ENCODE results near the gene MRPS34. TPM values are rescaled to one million over a fixed set of nuclear protein-coding genes. Genes with fewer than 3 reads are reported as not detected.

Gene MRPS34
- total RNA-seq, 4 donors from 2014 or later = 90.9 to 126 (median 105) TPM

DNA sequence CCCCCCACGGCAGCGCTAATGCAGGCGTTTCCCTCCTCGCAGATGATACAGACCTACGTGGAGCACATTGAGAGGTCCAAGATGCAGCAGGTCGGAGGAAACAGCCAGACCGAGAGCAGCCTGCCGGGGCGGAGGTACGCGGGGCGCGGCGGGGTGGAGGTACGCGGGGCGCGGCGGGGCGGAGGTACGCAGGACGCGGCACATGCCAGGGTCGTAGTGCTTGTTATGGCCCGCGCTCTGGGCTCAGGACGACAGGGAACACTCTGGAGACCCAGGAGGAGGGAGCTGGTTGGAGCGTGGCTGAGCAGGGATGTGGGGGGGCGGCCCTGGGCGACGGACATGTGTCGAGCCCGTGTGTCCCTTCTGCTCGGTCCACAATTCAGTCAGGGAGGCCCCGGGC is 43.5 kb downstream of the MRPS34 start:
- no peak for TF ChIP-seq POLR2A (IDR thresholded peaks at IDR 0.05)
- TF ChIP-seq, protein P1, sequence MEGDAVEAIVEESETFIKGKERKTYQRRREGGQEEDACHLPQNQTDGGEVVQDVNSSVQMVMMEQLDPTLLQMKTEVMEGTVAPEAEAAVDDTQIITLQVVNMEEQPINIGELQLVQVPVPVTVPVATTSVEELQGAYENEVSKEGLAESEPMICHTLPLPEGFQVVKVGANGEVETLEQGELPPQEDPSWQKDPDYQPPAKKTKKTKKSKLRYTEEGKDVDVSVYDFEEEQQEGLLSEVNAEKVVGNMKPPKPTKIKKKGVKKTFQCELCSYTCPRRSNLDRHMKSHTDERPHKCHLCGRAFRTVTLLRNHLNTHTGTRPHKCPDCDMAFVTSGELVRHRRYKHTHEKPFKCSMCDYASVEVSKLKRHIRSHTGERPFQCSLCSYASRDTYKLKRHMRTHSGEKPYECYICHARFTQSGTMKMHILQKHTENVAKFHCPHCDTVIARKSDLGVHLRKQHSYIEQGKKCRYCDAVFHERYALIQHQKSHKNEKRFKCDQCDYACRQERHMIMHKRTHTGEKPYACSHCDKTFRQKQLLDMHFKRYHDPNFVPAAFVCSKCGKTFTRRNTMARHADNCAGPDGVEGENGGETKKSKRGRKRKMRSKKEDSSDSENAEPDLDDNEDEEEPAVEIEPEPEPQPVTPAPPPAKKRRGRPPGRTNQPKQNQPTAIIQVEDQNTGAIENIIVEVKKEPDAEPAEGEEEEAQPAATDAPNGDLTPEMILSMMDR (IDR thresholded peaks at IDR 0.05) = no peak
- no peak overlapping the region for H3K4me3 ChIP-seq (ENCODE audit: low read depth, poor library complexity, severe bottlenecking)
- intact Hi-C loops (cut with DNase I; ENCODE audit: low total_unique reads) = no loop called here
- WGBS, 2 donors = 93 to 94% methylated on average over 35 of the region's 35 CpGs
- no peak for DNase-seq (ENCODE audit: low spot score in 2 of 2)

- no peak for TF ChIP-seq POLR2A (IDR thresholded peaks at IDR 0.05)
- TF ChIP-seq, protein P1 (IDR thresholded peaks at IDR 0.05) = no peak
- WGBS, 2 donors = 95 to 96% methylated on average over 18 of the region's 18 CpGs
- H3K4me3 ChIP-seq (ENCODE audit: low read depth, poor library complexity, severe bottlenecking) = no peak overlapping the region
- no peak for DNase-seq (ENCODE audit: low spot score in 2 of 2)
- intact Hi-C loops (cut with DNase I; ENCODE audit: low total_unique reads) = no loop called here
Observed at GRCh38 chr16:1729026-1729425, 43.9 kb downstream of the MRPS34 start.

DNA sequence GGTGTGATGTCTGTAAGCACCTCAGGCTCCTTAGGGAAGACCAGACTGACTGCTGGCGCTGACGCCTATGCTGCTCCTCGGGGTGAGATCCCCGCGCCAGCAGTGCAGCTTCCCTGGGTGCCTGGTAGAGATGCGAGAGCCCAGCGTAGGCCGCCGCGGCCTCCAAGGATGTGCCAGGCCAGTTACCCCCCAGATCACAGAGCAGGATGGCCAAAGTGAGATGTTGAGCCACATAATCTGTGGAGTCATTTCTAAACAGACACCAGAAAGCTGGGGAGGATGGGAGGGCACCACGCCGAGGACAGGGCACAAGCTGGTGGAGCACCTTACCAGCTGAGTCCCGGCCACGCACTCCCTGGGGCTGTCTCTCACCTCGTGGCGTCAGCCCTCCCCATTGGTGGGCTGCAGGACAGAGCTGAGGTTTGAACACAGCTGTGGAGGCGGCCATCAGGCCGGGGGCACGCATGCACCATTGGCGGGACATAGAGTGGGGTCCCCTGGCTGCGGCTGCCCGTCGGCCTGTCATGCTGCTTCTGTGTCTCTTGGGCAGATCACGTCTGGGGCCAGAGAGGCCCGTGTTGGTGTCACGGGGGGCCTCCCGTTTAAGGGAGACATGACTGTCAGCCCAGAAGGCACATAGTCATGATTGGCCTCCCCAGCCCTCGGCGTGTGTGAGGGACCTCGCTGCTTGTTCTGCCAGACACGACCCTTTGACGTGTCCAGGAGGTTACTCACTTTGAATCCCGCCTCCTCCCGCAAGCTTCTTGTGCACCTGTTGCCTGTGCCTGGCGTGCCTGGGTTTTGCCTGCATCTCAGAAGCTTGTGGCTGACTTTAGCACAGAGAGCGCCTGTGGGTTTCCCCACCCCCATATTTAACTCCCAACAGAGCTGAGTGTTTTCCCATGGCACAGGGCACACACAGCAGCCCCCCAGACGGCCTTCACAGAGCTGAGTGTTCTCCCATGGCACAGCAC is 45.0 kb downstream of the MRPS34 start:
- no peak overlapping the region for H3K4me3 ChIP-seq (ENCODE audit: low read depth, poor library complexity, severe bottlenecking)
- no peak for DNase-seq (ENCODE audit: low spot score in 2 of 2)
- intact Hi-C loops (cut with DNase I; ENCODE audit: low total_unique reads) = no loop called here
- TF ChIP-seq POLR2A (IDR thresholded peaks at IDR 0.05) = no peak
- TF ChIP-seq, protein P1 (IDR thresholded peaks at IDR 0.05) = no peak
- 90 to 92% methylated on average over 29 to 32 of the region's 37 CpGs for WGBS, 2 donors

DNA sequence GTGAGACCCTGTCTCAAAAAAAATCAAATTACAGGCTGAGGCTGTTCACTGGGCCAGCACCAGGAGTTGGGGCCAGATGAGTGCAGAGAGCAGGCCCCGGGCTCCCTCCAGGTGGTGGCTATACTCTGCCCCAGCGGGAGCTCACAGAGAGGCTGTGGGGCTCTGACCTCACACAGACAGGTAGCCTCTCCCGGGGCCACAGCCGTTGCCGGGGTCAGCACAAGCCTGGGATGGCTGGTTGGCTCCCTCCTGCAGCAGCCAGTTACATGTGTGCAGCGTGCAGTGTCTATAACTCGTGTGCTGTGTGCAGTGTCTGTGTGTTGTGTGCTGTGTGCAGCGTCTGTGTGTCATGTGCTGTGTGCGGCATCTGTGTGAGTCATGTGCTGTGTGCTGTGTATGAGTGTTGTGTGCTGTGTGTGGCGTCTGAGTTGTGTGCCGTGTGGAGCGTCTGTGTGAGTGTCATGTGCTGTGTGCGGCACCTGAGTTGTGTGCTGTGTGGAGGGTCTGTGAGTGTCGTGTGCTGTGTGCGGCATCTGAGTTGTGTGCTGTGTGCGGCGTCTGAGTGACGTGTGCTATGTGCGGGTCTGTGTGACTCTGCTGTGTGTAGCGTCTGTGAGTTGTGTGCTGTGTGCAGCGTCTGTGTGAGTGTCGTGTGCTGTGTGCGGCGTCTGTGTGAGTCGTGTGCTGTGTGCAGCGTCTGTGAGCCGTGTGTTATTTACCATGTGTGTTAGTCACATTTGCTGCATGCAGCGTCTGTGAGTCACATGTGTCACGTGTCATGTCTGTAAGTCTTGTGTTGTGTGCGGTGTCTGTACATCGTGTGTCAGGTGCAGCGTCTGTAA is 46.1 kb downstream of the MRPS34 start:
- no peak for TF ChIP-seq POLR2A (IDR thresholded peaks at IDR 0.05)
- TF ChIP-seq, protein P1 (IDR thresholded peaks at IDR 0.05) = no peak
- DNase-seq (ENCODE audit: low spot score in 2 of 2) = no peak
- no peak overlapping the region for H3K4me3 ChIP-seq (ENCODE audit: low read depth, poor library complexity, severe bottlenecking)
- 91 to 93% methylated on average over 28 to 30 of the region's 32 CpGs for WGBS, 2 donors
- intact Hi-C loops (cut with DNase I; ENCODE audit: low total_unique reads) = no loop called here

DNA sequence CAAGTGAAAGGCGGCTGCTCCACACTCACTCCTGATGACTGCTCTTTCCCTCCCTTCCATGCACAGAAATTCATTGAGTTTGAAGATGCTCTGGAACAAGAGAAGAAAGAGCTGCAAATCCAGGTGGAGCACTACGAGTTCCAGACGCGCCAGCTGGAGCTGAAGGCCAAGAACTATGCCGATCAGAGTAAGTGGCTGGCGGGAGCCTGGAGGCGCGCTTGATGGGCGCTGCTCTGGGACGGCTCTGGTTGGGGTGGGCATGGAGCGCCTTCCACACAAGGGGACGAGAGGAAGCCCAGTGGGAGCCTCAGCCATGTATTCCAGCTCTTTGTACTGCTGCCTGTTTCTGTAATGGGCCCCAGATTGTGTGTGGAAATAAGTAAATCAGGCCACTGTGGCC is 48.4 kb downstream of the MRPS34 start:
- WGBS, 2 donors = 82 to 83% methylated on average over 12 of the region's 12 CpGs
- intact Hi-C loops (cut with DNase I; ENCODE audit: low total_unique reads) = no loop called here
- no peak overlapping the region for H3K4me3 ChIP-seq (ENCODE audit: low read depth, poor library complexity, severe bottlenecking)

More for the DNA sequence above, 48.4 kb downstream of the MRPS34 start:
- DNase-seq (ENCODE audit: low spot score in 2 of 2) = no peak
- no peak for TF ChIP-seq POLR2A (IDR thresholded peaks at IDR 0.05)
- TF ChIP-seq, protein P1 (IDR thresholded peaks at IDR 0.05) = no peak

All from lower leg skin (tissue), 4 donors.